Measurements from ENCODE around the gene OXLD1. TPM values are rescaled to one million over a fixed set of nuclear protein-coding genes. Genes with fewer than 3 reads are reported as not detected.
A peak's percentile ranks its signal among the peaks of the same experiment; 100 is the strongest.

The OXLD1 gene
- total and polyA plus RNA-seq, 10 of the 15 experiments (the other 5 are each of a cell fraction or from before 2014, with no cell fraction given) = 4.6 to 89.5 (median 39.8) TPM

GRCh38 chr17:81706232-81706611 is 39.8 kb upstream of the OXLD1 start:
- H3K36me3 ChIP-seq (ENCODE audit: control insufficient read depth in 2 of 2, insufficient read depth in 2 of 2, low read length in 1 of 2) = peaks cover 15 to 25% of the 10 kb centered on the region in 2 experiments
- TF ChIP-seq ELK1 (IDR thresholded peaks at IDR 0.05; ENCODE audit: low read depth, low read length) (no peak), SMAD5 (IDR thresholded peaks at IDR 0.05; ENCODE audit: low read depth) (no peak)
- H3K27me3 ChIP-seq (replicated peaks in 1 of 2; ENCODE audit: control insufficient read depth in 2 of 2, insufficient read depth in 2 of 2, low read length in 1 of 2) = no peaks in the 10 kb centered on the region
- in situ Hi-C loops (cut with MboI) (no loop called here), intact Hi-C loops (cut with micrococcal nuclease; ENCODE audit: unreplicated experiment) (no loop called here)
- ChIA-PET CTCF (no interaction called here), POLR2A (no interaction called here), RAD21 (ENCODE audit: unreplicated experiment) (no interaction called here), SMC1A (ENCODE audit: uncharacterized antibody, unreplicated experiment) (no interaction called here)
- peaks cover 46% of the 10 kb centered on the region for H3K79me2 ChIP-seq (ENCODE audit: control insufficient read depth, insufficient read depth, low read length)
- H3K9me3 ChIP-seq (replicated peaks; ENCODE audit: control insufficient read depth, insufficient read depth, low read length) = no peaks in the 10 kb centered on the region
- H3K27ac ChIP-seq (ENCODE audit: control insufficient read depth, insufficient read depth) = no peak overlapping the region
- no peak overlapping the region for H3K9ac ChIP-seq (ENCODE audit: control insufficient read depth, insufficient read depth, low read length)
- no peak overlapping the region for H2AFZ ChIP-seq (ENCODE audit: control insufficient read depth, low read depth, low read length)
- FAIRE-seq = no peak
- WGBS (ENCODE audit: insufficient coverage, insufficient replicate concordance, low lambda C conversion rate, missing lambda C conversion rate) = over 99% methylated on average over 17 of the region's 17 CpGs
- no peak overlapping the region for H3K4me2 ChIP-seq (ENCODE audit: control insufficient read depth, insufficient read depth)
- no peak for DNase-seq (ENCODE audit: low read depth, low spot score)
- ATAC-seq = no peak
- no peak overlapping the region for H3K4me3 ChIP-seq
- peaks cover 18% of the 10 kb centered on the region for H3K4me1 ChIP-seq (ENCODE audit: control insufficient read depth, insufficient read depth, low read length)
- no TSS peak for BruUV-seq (replicated peaks)
- 0 out of 2 replicates have a peak, but pooled peaks cover 3% of the 10 kb centered on the region for H4K20me1 ChIP-seq (ENCODE audit: control insufficient read depth, insufficient read depth)

GRCh38 chr17:81705518-81706231 is 39.3 kb upstream of the OXLD1 start:
- intact Hi-C loops (cut with micrococcal nuclease; ENCODE audit: unreplicated experiment) (no loop called here), in situ Hi-C loops (cut with MboI) (no loop called here)
- no TSS peak for BruUV-seq (replicated peaks)
- peaks cover 46% of the 10 kb centered on the region for H3K79me2 ChIP-seq (ENCODE audit: control insufficient read depth, insufficient read depth, low read length)
- DNase-seq (ENCODE audit: low read depth, low spot score) (no peak), ATAC-seq (no peak), FAIRE-seq (no peak)
- ChIA-PET CTCF (interaction anchor here (0.7 kb wide), 1 partner anchor 592 kb away, joined by 3 read pairs; no protein-coding TSS in a partner anchor), SMC1A (ENCODE audit: uncharacterized antibody, unreplicated experiment) (interaction anchor here (1.1 kb wide), 1 partner anchor 21 kb away, joined by 3 read pairs; no protein-coding TSS in a partner anchor), POLR2A (interaction anchor here (1.0 kb wide), 1 partner anchor 39 kb away, joined by 3 read pairs; the partner anchor contains the start of genes CCDC137 and OXLD1), RAD21 (ENCODE audit: unreplicated experiment) (no interaction called here)
- H4K20me1 ChIP-seq (ENCODE audit: control insufficient read depth, insufficient read depth) = 0 out of 2 replicates have a peak, but pooled peaks cover 3% of the 10 kb centered on the region
- H3K9ac ChIP-seq (ENCODE audit: control insufficient read depth, insufficient read depth, low read length) = no peak overlapping the region
- H3K4me3 ChIP-seq = no peak overlapping the region
- no peak overlapping the region for H2AFZ ChIP-seq (ENCODE audit: control insufficient read depth, low read depth, low read length)
- no peak overlapping the region for H3K4me2 ChIP-seq (ENCODE audit: control insufficient read depth, insufficient read depth)
- H3K4me1 ChIP-seq (ENCODE audit: control insufficient read depth, insufficient read depth, low read length) = peaks cover 14% of the 10 kb centered on the region
- no peak overlapping the region for H3K27ac ChIP-seq (ENCODE audit: control insufficient read depth, insufficient read depth)
- 95% methylated on average over 30 of the region's 30 CpGs for WGBS (ENCODE audit: insufficient coverage, insufficient replicate concordance, low lambda C conversion rate, missing lambda C conversion rate)
- peaks cover 15 to 30% of the 10 kb centered on the region in 2 experiments for H3K36me3 ChIP-seq (ENCODE audit: control insufficient read depth in 2 of 2, insufficient read depth in 2 of 2, low read length in 1 of 2)
- no peaks in the 10 kb centered on the region for H3K27me3 ChIP-seq (replicated peaks in 1 of 2; ENCODE audit: control insufficient read depth in 2 of 2, insufficient read depth in 2 of 2, low read length in 1 of 2)
- TF ChIP-seq POLR2AphosphoS5 (IDR thresholded peaks at IDR 0.05; ENCODE audit: low read length) (peak; percentile 62; the same call in 1 of the 2 replicates), CHD2 (IDR thresholded peaks at IDR 0.05; ENCODE audit: borderline replicate concordance, low read depth, low read length) (no peak)
- no peaks in the 10 kb centered on the region for H3K9me3 ChIP-seq (replicated peaks; ENCODE audit: control insufficient read depth, insufficient read depth, low read length)

Data from GM12878 (cell line).